Measurements from ENCODE around the gene CFAP300. TPM values are rescaled to one million over a fixed set of nuclear protein-coding genes. Genes with fewer than 3 reads are reported as not detected.

Gene CFAP300
- total and polyA plus RNA-seq, 2 of the 8 experiments (the other 6 are each of a cell fraction or from before 2014, with no cell fraction given): 2.1 to 2.8 TPM

DNA sequence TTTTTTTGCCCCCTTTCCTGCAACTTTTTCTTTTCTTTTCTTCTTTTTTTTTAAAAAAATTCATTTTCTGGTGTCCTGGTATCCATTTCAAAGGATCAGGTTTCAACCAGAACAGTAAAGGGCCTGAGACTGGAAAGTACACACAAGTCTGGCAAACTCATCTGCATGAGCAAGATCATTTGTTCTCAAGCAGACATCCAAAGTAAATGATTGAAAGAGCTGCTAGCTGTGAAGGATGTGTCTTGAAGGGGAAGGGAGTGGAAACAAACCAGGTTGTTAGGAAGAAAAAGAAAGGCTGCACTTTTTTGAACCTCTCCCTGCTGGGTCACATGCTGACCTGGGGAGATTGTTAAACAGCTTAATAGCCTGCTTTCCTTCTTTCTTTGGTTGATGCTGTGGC, 68.3 kb downstream of the CFAP300 start:
- H2BK120ac ChIP-seq (replicated peaks; ENCODE audit: low read depth, low read length): no peak overlapping the region
- H3K79me2 ChIP-seq (ENCODE audit: control insufficient read depth in 1 of 2, insufficient read depth in 2 of 2, low read length in 2 of 2): peaks cover 0 to 78% of the 10 kb centered on the region in 2 experiments; a peak in 3 of 4 replicates
- H3K4me1 ChIP-seq (replicated peaks in 1 of 4; ENCODE audit: control insufficient read depth in 3 of 4, insufficient read depth in 4 of 4, low read length in 3 of 4): peaks cover 0 to 44% (median 5%) of the 10 kb centered on the region in 4 experiments; a peak in 5 of 7 replicates
- H3K27me3 ChIP-seq (replicated peaks in 1 of 4; ENCODE audit: control insufficient read depth in 3 of 4, extremely low read depth in 1 of 4, insufficient read depth in 3 of 4, low read length in 3 of 4): no peaks in the 10 kb centered on the region
- no peak overlapping the region for H3K14ac ChIP-seq (ENCODE audit: insufficient read length)
- H2BK20ac ChIP-seq (ENCODE audit: low read length): no peak overlapping the region
- peaks cover 0 to 3% of the 10 kb centered on the region in 2 experiments for H4K20me1 ChIP-seq (replicated peaks in 1 of 2; ENCODE audit: control insufficient read depth in 1 of 2, insufficient read depth in 2 of 2, low read length in 2 of 2)
- H2BK15ac ChIP-seq (ENCODE audit: low read length): no peak overlapping the region
- H4K91ac ChIP-seq (replicated peaks; ENCODE audit: insufficient read length, low read length): no peak overlapping the region
- no peak overlapping the region for H2AK5ac ChIP-seq (ENCODE audit: low read depth, low read length)
- no peak overlapping the region for H3K9ac ChIP-seq (replicated peaks in 1 of 4; ENCODE audit: extremely low read depth in 1 of 4, low read depth in 3 of 4, low read length in 3 of 4)
- POLR2A ChIA-PET (ENCODE audit: partially characterized antibody): interaction anchor here (0.9 to 1.4 kb wide), 3 partner anchors 26 to 153 kb away, joined by 3 read pairs; no protein-coding TSS in a partner anchor
- no peak overlapping the region for H2AFZ ChIP-seq (ENCODE audit: low read length)
- no peak overlapping the region for H3K23ac ChIP-seq (ENCODE audit: insufficient read length)
- no peak overlapping the region for H2BK12ac ChIP-seq (ENCODE audit: low read depth, low read length)
- DNase-seq (ENCODE audit: low read depth in 1 of 2, low spot score in 2 of 2) (peak in 1 of 2 experiments; percentile 41), FAIRE-seq (peak; percentile 96)
- peak overlapping the region; percentile 32 for H3K4me2 ChIP-seq (ENCODE audit: insufficient read depth in 1 of 2, low read depth in 2 of 2, low read length in 2 of 2)
- CTCF ChIA-PET (ENCODE audit: partially characterized antibody): interaction anchor here (2.5 kb wide), 1 partner anchor 154 kb away, joined by 13 read pairs; no protein-coding TSS in a partner anchor
- no peak overlapping the region for H4K8ac ChIP-seq (ENCODE audit: extremely low read depth, insufficient read depth, low read length)
- H3K23me2 ChIP-seq (ENCODE audit: low read depth, low read length): no peaks in the 10 kb centered on the region; the same call in 1 of the 2 replicates
- H3K27ac ChIP-seq (ENCODE audit: low read depth, low read length): no peak overlapping the region
- H3K79me1 ChIP-seq (ENCODE audit: low read depth, low read length): no peaks in the 10 kb centered on the region
- no peak overlapping the region for H3K18ac ChIP-seq (ENCODE audit: extremely low read depth, low read length)
- H3K4me3 ChIP-seq (ENCODE audit: extremely low read depth in 1 of 4, insufficient read depth in 2 of 4, low read depth in 3 of 4, low read length in 4 of 4): peak overlapping the region in 1 of 4 experiments; percentile 29; a peak in 2 of 8 replicates
- H3K9me3 ChIP-seq (ENCODE audit: insufficient read depth in 2 of 2, low read depth in 1 of 2, low read length in 1 of 2): no peaks in the 10 kb centered on the region
- no peak overlapping the region for H3K4ac ChIP-seq (replicated peaks; ENCODE audit: insufficient read length, low read depth, low read length)
- no peak overlapping the region for H2BK5ac ChIP-seq (ENCODE audit: low read depth, low read length)
- no peak overlapping the region for H3K56ac ChIP-seq (replicated peaks; ENCODE audit: insufficient read length, low read depth, low read length)
- peaks cover 0 to 7% (median 0%) of the 10 kb centered on the region in 4 experiments; a peak in 1 of 8 replicates for H3K36me3 ChIP-seq (ENCODE audit: control insufficient read depth in 2 of 4, insufficient read depth in 4 of 4, low read length in 3 of 4)
- no peak overlapping the region for H4K5ac ChIP-seq (ENCODE audit: insufficient read length, low read depth, low read length)
- TF ChIP-seq, protein P1, sequence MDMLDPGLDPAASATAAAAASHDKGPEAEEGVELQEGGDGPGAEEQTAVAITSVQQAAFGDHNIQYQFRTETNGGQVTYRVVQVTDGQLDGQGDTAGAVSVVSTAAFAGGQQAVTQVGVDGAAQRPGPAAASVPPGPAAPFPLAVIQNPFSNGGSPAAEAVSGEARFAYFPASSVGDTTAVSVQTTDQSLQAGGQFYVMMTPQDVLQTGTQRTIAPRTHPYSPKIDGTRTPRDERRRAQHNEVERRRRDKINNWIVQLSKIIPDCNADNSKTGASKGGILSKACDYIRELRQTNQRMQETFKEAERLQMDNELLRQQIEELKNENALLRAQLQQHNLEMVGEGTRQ (IDR thresholded peaks at IDR 0.05; ENCODE audit: low read length): peak; percentile 55; the same call in 1 of the 2 replicates
- TF ChIP-seq, protein P2, sequence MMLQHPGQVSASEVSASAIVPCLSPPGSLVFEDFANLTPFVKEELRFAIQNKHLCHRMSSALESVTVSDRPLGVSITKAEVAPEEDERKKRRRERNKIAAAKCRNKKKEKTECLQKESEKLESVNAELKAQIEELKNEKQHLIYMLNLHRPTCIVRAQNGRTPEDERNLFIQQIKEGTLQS (IDR thresholded peaks at IDR 0.05; ENCODE audit: insufficient read depth, low read depth, low read length): no peak
- no peak for TF ChIP-seq CREB1 (IDR thresholded peaks at IDR 0.05)
- TF ChIP-seq TBP (IDR thresholded peaks at IDR 0.05; ENCODE audit: low read depth, low read length): no peak
- no peak for TF ChIP-seq CBX8 (IDR thresholded peaks at IDR 0.05; ENCODE audit: borderline replicate concordance, low read depth, low read length)
- no peak for TF ChIP-seq ASH2L (IDR thresholded peaks at IDR 0.05; ENCODE audit: low read length)
- TF ChIP-seq SP1 (IDR thresholded peaks at IDR 0.05; ENCODE audit: low read depth, low read length): 0 out of 2 replicates have a peak, but pooled peaks have one; percentile 24
- no peak for TF ChIP-seq CTBP2 (IDR thresholded peaks at IDR 0.05; ENCODE audit: borderline replicate concordance, insufficient read depth, insufficient read length, low read length)
- TF ChIP-seq SUZ12 (IDR thresholded peaks at IDR 0.05; ENCODE audit: low read length): no peak
- TF ChIP-seq KDM5A (IDR thresholded peaks at IDR 0.05; ENCODE audit: low read length): no peak
- no peak for TF ChIP-seq HDAC6 (IDR thresholded peaks at IDR 0.05; ENCODE audit: low read depth, low read length)
- TF ChIP-seq BACH1 (IDR thresholded peaks at IDR 0.05; ENCODE audit: low read length): no peak
- no peak for TF ChIP-seq POLR2AphosphoS5 (IDR thresholded peaks at IDR 0.05; ENCODE audit: low read depth, low read length)
- no peak for TF ChIP-seq JUND (IDR thresholded peaks at IDR 0.05; ENCODE audit: low read length)

Data from H1 (cell line).